ENCODE measurements around the gene MRPL20. TPM values are rescaled to one million over a fixed set of nuclear protein-coding genes. Genes with fewer than 3 reads are reported as not detected.

The MRPL20 gene
- total RNA-seq, 1 donor from 2014 or later = 135 TPM

DNA sequence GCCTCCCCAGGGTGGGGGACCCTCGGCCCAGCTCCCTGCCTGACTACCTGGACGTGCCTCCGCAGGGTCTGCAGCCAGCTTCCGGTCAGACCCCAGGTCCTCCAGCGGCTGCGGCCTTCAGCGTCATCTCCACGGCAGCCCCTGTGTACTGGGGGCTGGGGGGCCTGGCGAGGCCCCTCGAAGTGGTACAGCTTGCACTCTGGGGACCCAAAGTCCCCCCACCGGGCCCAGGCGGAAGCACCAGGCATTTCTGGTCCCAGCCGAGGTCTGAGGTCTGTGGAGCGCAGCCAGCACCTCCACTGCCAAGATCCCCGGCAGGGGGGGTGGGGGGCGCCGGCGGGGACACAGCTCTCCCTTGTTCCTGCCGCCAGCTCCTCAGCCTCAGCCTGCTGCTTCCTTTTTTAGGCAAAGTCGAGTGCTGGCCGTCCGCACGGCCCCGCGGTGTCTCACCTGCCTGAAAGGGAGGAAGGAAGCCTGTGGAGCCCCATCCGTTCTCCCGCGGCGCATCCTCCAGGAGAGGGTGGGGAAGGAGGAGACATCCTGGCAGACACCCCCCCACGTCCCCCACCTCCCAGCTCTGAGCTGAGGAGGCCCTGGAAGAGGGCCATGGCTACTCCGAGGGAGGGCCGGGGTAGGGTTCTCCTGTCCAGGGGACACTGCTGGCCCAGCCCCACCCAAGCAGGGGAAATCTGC lies 27.2 kb upstream of the MRPL20 start:
- no peaks in the 10 kb centered on the region for H3K9me3 ChIP-seq (replicated peaks)
- peaks cover 84% of the 10 kb centered on the region for H3K4me1 ChIP-seq
- peak overlapping the region; percentile 97 for H3K27ac ChIP-seq (replicated peaks)
- peaks cover 39% of the 10 kb centered on the region for H3K27me3 ChIP-seq (ENCODE audit: low read depth)
- TF ChIP-seq, protein P1, sequence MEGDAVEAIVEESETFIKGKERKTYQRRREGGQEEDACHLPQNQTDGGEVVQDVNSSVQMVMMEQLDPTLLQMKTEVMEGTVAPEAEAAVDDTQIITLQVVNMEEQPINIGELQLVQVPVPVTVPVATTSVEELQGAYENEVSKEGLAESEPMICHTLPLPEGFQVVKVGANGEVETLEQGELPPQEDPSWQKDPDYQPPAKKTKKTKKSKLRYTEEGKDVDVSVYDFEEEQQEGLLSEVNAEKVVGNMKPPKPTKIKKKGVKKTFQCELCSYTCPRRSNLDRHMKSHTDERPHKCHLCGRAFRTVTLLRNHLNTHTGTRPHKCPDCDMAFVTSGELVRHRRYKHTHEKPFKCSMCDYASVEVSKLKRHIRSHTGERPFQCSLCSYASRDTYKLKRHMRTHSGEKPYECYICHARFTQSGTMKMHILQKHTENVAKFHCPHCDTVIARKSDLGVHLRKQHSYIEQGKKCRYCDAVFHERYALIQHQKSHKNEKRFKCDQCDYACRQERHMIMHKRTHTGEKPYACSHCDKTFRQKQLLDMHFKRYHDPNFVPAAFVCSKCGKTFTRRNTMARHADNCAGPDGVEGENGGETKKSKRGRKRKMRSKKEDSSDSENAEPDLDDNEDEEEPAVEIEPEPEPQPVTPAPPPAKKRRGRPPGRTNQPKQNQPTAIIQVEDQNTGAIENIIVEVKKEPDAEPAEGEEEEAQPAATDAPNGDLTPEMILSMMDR (IDR thresholded peaks at IDR 0.05; ENCODE audit: borderline replicate concordance) = no peak
- no peaks in the 10 kb centered on the region for H3K36me3 ChIP-seq
- DNase-seq = peak; percentile 75
- H3K4me3 ChIP-seq = peak overlapping the region; percentile 71
- intact Hi-C loops (cut with micrococcal nuclease) = no loop called here

DNA sequence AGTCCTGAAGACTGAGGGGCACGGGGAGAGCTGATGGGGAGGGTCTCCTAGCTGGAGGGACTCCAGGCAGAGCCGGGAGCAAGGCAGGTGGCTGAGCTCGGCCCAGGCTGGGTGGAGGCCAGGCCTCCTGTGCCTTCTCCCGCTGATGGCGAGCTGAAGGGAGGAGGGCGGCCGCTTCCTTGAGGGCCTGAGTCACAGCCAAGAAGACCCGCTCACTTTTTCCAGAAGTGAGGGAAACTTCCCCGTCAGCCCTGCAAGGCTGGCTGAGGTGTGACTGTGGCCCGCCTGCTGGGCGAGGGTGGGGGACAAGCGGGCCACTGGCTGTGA lies 26.7 kb upstream of the MRPL20 start:
- Histone ChIP-seq H3K4me1 (peaks cover 89% of the 10 kb centered on the region), H3K27ac (replicated peaks) (peak overlapping the region; percentile 97), H3K4me3 (peak overlapping the region; percentile 71), H3K36me3 (no peaks in the 10 kb centered on the region), H3K9me3 (replicated peaks) (no peaks in the 10 kb centered on the region), H3K27me3 (ENCODE audit: low read depth) (peaks cover 39% of the 10 kb centered on the region)
- TF ChIP-seq, protein P1 (IDR thresholded peaks at IDR 0.05; ENCODE audit: borderline replicate concordance) = no peak
- DNase-seq = no peak
- intact Hi-C loops (cut with micrococcal nuclease) = no loop called here

DNA sequence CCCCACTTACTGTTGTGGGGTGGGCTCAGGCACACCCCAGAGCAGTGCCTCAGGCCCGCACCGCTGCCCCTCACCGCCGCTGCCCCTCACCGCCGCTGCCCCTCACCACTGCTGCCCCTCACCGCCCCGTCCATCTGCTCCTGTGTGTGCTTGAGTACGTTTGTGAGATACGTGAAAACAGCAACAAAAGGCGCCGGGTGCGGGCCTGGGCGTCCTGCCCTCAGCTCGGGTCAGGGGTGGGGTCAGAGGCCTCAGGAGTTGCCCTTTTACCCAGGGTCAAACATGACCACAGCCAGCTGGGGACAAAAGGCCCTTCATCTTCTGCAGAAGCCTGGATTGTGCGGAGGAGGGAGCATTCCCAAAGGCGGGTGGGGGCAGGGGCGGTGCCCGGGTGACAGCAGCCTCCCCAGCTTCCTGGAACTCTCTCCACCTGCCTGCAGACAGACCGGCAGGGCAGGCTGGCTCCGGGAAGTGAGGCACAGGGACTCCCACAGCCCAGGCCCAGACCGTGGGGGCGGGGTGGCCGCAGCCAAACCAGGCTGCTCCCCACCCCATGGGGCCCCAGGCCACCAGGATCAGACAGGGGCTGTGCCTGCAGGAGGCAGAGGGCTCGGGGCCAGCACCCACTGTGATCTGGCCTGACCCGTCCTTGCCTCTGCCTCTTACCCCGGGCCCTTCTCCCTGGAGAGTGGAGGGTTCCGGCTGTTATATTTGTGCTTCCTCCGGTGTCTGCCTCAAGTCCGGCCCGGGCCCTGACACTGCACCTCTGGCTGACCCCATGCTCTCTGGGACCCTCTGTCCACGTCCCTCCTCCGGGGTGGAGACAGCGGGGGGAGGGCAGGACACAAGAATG lies 26.1 kb upstream of the MRPL20 start:
- peaks cover 95% of the 10 kb centered on the region for H3K4me1 ChIP-seq
- H3K36me3 ChIP-seq = no peaks in the 10 kb centered on the region
- H3K27me3 ChIP-seq (ENCODE audit: low read depth) = peaks cover 44% of the 10 kb centered on the region
- peak; percentile 74 for DNase-seq
- intact Hi-C loops (cut with micrococcal nuclease) = no loop called here
- H3K4me3 ChIP-seq = peak overlapping the region; percentile 71
- H3K9me3 ChIP-seq (replicated peaks) = no peaks in the 10 kb centered on the region
- TF ChIP-seq, protein P1 (IDR thresholded peaks at IDR 0.05; ENCODE audit: borderline replicate concordance) = no peak
- H3K27ac ChIP-seq (replicated peaks) = peak overlapping the region; percentile 97

DNA sequence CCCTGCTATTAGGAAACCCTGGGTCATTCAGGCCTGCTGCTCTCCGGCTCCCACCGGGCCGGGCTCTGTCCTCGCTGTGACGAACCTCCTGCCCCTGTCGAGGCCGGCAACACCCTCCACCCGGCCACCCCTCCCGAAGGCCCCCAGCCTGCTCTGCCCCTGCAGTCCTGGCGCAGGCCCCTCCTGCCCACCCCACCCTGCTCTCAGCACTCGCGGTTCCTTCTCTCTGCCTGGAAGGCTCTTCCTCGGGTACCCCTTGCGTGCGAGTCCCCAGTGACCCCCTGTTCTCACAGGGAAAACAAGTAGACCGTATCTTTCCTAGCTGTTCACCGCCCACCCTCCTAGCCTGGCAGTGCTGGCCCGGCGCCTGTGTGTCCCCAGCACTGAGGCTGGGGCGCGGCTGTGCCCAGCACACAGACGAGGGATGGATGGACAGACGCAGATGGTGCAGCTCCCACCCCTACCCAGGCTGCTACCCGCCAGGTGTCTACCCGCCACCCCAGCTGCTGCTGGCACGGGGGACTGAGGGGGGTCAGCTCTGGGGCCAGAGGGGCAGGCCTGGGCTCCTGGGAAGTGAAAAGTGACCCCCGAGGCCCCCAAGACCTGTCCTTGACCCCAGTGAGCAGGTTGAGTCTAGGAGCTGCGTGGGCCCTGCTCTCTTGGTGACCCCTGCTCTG lies 25.3 kb upstream of the MRPL20 start:
- Histone ChIP-seq H3K4me1 (peaks cover 91% of the 10 kb centered on the region), H3K27me3 (ENCODE audit: low read depth) (peaks cover 46% of the 10 kb centered on the region), H3K4me3 (peak overlapping the region; percentile 71), H3K36me3 (no peaks in the 10 kb centered on the region), H3K9me3 (replicated peaks) (no peaks in the 10 kb centered on the region), H3K27ac (replicated peaks) (peak overlapping the region; percentile 97)
- intact Hi-C loops (cut with micrococcal nuclease) = no loop called here
- TF ChIP-seq, protein P1 (IDR thresholded peaks at IDR 0.05; ENCODE audit: borderline replicate concordance) = no peak
- no peak for DNase-seq

DNA sequence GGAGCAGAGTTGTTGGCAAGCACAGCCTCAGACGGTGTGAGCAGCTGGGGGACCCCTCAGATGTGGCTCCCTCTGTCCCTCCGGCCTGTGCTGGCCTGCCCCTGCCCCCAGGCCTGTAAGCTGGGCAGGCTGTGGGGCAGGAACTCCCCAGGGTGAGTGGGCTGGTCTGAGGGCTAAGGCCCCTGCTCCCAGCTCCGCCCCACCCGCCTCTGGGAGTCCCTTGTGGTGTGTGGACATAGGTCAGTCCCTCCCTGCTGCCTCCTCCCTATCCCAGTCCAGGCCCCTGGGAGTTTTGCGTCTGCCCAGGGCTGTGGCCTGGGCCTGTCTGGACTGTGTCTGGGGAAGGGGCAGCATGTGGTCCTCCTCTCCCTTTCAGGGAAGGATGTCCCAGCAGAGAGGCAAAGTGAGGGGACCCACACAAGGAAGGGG lies 24.8 kb upstream of the MRPL20 start:
- TF ChIP-seq, protein P1 (IDR thresholded peaks at IDR 0.05; ENCODE audit: borderline replicate concordance) = no peak
- Histone ChIP-seq H3K4me1 (peaks cover 85% of the 10 kb centered on the region), H3K36me3 (no peaks in the 10 kb centered on the region), H3K27me3 (ENCODE audit: low read depth) (peaks cover 49% of the 10 kb centered on the region), H3K9me3 (replicated peaks) (no peaks in the 10 kb centered on the region), H3K4me3 (peak overlapping the region; percentile 42), H3K27ac (replicated peaks) (peak overlapping the region; percentile 97)
- intact Hi-C loops (cut with micrococcal nuclease) = no loop called here
- peak; percentile 75 for DNase-seq
